HEK293T (cell line): Measurements from ENCODE around the gene ABCG4.

ENCODE experiments used
- BHLHE40 ChIP-seq: fragments of 450-650 bp; IDR thresholded peaks from 2 replicates; pipeline ENCODE4 v1.6.1; 2016; ENCODE audit warnings: mild to moderate bottlenecking, moderate library complexity, borderline replicate concordance
- CTBP1 ChIP-seq: fragments of 450-650 bp; IDR thresholded peaks from 2 replicates; pipeline ENCODE4 v1.6.1; 2016; ENCODE audit warnings: borderline replicate concordance
- ELF4 ChIP-seq: fragments of 450-650 bp; IDR thresholded peaks from 2 replicates; pipeline ENCODE4 v1.6.1; 2017; ENCODE audit warnings: antibody characterized with exemption
- FOXA1 ChIP-seq: fragments of 450-650 bp; IDR thresholded peaks from 2 replicates; pipeline ENCODE4 v1.6.1; 2016; ENCODE audit warnings: mild to moderate bottlenecking
- FOXK2 ChIP-seq: fragments of 450-650 bp; IDR thresholded peaks from 2 replicates; pipeline ENCODE4 v1.6.1; 2016; ENCODE audit warnings: mild to moderate bottlenecking
- FOXM1 ChIP-seq: fragments of 450-650 bp; IDR thresholded peaks from 2 replicates; pipeline ENCODE4 v1.6.1; 2017; ENCODE audit warnings: mild to moderate bottlenecking, borderline replicate concordance
- HDGF ChIP-seq: fragments of 450-650 bp; IDR thresholded peaks from 2 replicates; pipeline ENCODE4 v1.6.1; 2017; ENCODE audit warnings: antibody characterized with exemption, borderline replicate concordance
- L3MBTL2 ChIP-seq: fragments of 450-650 bp; conservative IDR thresholded peaks from 2 replicates; pipeline ENCODE4 v1.6.1; 2016; ENCODE audit warnings: mild to moderate bottlenecking
- LEF1 ChIP-seq: fragments of 450-650 bp; IDR thresholded peaks from 2 replicates; pipeline ENCODE4 v1.6.1; 2017; ENCODE audit warnings: mild to moderate bottlenecking, borderline replicate concordance
- NFRKB ChIP-seq: fragments of 450-650 bp; IDR thresholded peaks from 2 replicates; pipeline ENCODE4 v1.6.1; 2016; ENCODE audit warnings: mild to moderate bottlenecking, moderate library complexity
- PKNOX1 ChIP-seq: fragments of 450-650 bp; IDR thresholded peaks from 2 replicates; pipeline ENCODE4 v1.6.1; 2016
- SP1 ChIP-seq: fragments of 450-650 bp; IDR thresholded peaks from 2 replicates; pipeline ENCODE4 v1.6.1; 2017
- SUZ12 ChIP-seq: fragments of 450-650 bp; IDR thresholded peaks from 2 replicates; pipeline ENCODE4 v1.6.1; 2016; ENCODE audit warnings: mild to moderate bottlenecking
- ZNF384 ChIP-seq: fragments of 450-650 bp; IDR thresholded peaks from 2 replicates; pipeline ENCODE4 v1.6.1; 2016

DNA sequence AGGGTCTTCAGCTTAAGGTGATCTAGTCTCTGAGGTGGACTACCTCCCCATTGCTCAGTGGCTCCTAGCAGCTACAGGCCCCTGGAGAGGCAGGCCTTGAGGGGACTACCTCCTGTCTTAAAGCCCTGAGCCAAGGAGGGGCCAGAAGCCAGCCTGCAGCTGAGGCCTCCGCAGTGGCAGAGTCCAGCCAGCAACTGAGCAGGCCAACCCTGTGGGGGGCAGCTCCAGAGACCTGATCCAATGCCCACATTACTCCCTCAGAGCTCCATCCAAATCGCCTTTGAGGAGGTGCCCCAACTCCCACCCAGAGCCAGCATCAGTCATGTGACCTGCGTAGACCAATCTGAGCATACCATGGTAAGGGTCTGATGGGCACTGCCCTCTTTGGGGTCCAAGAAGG is 39.0 kb upstream of the ABCG4 start:
- no peak for TF ChIP-seq PKNOX1
- TF ChIP-seq BHLHE40 = no peak
- no peak for TF ChIP-seq ELF4
- TF ChIP-seq FOXM1 = no peak
- no peak for TF ChIP-seq CTBP1
- TF ChIP-seq L3MBTL2 = no peak
- TF ChIP-seq FOXA1 = no peak
- TF ChIP-seq NFRKB = no peak
- no peak for TF ChIP-seq FOXK2
- no peak for TF ChIP-seq ZNF384
- TF ChIP-seq SP1 = no peak
- TF ChIP-seq HDGF = no peak
- TF ChIP-seq SUZ12 = no peak
- TF ChIP-seq LEF1 = no peak
